Neural crest cell (in vitro differentiated cells): Measurements from ENCODE around the gene KPNA3. TPM values are rescaled to one million over a fixed set of nuclear protein-coding genes. Genes with fewer than 3 reads are reported as not detected.

ENCODE experiments used
- DNase-seq: peaks from one replicate; pipeline ENCODE4 v3.0.0; 2021; ENCODE audit warnings: low read depth, mixed read lengths, low spot score
- H3K27ac Mint-ChIP-seq: one replicate; pipeline ENCODE4 v1.8.0; 2021; ENCODE audit warnings: mild to moderate bottlenecking, mixed read lengths; ENCODE audit not compliant: unreplicated experiment
- H3K27me3 Mint-ChIP-seq: 2 replicates; pipeline ENCODE4 v1.8.0; 2021; ENCODE audit warnings: low read depth, mild to moderate bottlenecking, mixed read lengths
- H3K36me3 Mint-ChIP-seq: 2 replicates; pipeline ENCODE4 v1.8.0; 2021; ENCODE audit warnings: low read depth, mild to moderate bottlenecking, mixed read lengths
- H3K4me1 Mint-ChIP-seq: 2 replicates; pipeline ENCODE4 v1.8.0; 2021; ENCODE audit warnings: mixed read lengths
- H3K4me3 Mint-ChIP-seq: one replicate; pipeline ENCODE4 v1.8.0; 2021; ENCODE audit warnings: mild to moderate bottlenecking, mixed read lengths
- H3K9me3 Mint-ChIP-seq: 2 replicates; pipeline ENCODE4 v1.8.0; 2021; ENCODE audit warnings: mixed read lengths
- total RNA-seq: library from RNA; stranded (reverse); gene quantifications from 2 replicates; pipeline ENCODE4 v1.2.1, GENCODE V29; 2021
- TF ChIP-seq, protein P1 (sequence below): fragments of 200-600 bp; sonication (generic); conservative IDR thresholded peaks from 2 replicates; pipeline ENCODE4 v1.5.0; 2021; ENCODE audit warnings: antibody characterized with exemption, mild to moderate bottlenecking

The KPNA3 gene
- total RNA-seq, 1 donor from 2014 or later, result 53.7 TPM

DNA sequence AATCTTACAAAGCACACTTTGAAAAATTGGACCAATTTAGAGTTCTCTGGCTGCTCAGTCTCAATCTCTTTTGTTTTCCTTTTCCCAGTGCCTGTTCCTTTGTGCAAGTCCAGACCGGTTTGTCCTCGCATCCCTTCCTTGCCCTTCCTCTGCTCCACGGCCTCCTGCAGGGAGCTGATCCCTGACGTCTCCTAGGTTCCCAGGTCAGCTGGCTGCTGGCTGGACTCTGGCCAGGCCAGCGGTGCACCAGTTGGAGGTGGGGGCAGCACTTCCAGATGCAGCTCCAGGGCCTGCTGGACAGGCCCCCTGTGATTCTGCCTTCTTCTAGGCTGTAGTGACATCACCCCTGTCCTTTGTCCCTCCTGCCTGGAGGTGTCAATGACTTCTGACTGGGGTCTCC is 44.0 kb upstream of the KPNA3 start:
- Mint-ChIP-seq H3K27ac (peak overlapping the region; percentile 36), H3K4me3 (no peak overlapping the region), H3K4me1 (peaks cover 19% of the 10 kb centered on the region), H3K27me3 (no peaks in the 10 kb centered on the region), H3K36me3 (no peaks in the 10 kb centered on the region), H3K9me3 (no peaks in the 10 kb centered on the region)
- no peak for DNase-seq
- TF ChIP-seq, protein P1, sequence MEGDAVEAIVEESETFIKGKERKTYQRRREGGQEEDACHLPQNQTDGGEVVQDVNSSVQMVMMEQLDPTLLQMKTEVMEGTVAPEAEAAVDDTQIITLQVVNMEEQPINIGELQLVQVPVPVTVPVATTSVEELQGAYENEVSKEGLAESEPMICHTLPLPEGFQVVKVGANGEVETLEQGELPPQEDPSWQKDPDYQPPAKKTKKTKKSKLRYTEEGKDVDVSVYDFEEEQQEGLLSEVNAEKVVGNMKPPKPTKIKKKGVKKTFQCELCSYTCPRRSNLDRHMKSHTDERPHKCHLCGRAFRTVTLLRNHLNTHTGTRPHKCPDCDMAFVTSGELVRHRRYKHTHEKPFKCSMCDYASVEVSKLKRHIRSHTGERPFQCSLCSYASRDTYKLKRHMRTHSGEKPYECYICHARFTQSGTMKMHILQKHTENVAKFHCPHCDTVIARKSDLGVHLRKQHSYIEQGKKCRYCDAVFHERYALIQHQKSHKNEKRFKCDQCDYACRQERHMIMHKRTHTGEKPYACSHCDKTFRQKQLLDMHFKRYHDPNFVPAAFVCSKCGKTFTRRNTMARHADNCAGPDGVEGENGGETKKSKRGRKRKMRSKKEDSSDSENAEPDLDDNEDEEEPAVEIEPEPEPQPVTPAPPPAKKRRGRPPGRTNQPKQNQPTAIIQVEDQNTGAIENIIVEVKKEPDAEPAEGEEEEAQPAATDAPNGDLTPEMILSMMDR, result no peak

GRCh38 chr13:49833402-49833801 is 40.9 kb upstream of the KPNA3 start:
- peaks cover 4% of the 10 kb centered on the region for H3K9me3 Mint-ChIP-seq
- H3K27me3 Mint-ChIP-seq, result no peaks in the 10 kb centered on the region
- DNase-seq, result no peak
- no peak overlapping the region for H3K4me3 Mint-ChIP-seq
- peaks cover 8% of the 10 kb centered on the region for H3K4me1 Mint-ChIP-seq
- no peaks in the 10 kb centered on the region for H3K36me3 Mint-ChIP-seq
- no peak overlapping the region for H3K27ac Mint-ChIP-seq
- TF ChIP-seq, protein P1, result no peak

DNA sequence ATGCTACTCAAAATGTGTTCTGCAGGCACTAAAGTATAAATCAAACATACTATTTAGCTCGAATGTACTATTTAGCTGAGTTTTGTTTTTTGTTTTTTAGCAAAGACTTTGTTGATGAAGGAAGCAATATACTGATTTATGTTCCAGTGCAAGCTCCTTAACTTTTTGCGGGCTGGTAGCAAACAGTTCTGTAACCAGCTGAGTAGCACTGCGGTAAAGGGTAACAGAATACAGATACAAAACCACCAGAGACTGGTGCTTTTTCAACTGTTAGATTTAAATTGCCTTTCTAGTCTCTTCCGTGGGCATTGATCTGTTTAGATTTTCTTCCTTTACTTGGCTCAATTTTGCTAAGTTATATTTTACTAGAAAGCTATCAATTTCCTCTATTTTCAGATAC is 39.0 kb upstream of the KPNA3 start:
- no peak for DNase-seq
- Mint-ChIP-seq H3K27ac (no peak overlapping the region), H3K27me3 (no peaks in the 10 kb centered on the region), H3K36me3 (no peaks in the 10 kb centered on the region), H3K9me3 (peaks cover 4% of the 10 kb centered on the region), H3K4me1 (peaks cover 2% of the 10 kb centered on the region), H3K4me3 (no peak overlapping the region)
- TF ChIP-seq, protein P1, result no peak

GRCh38 chr13:49830721-49831120 is 38.2 kb upstream of the KPNA3 start:
- Mint-ChIP-seq H3K27me3 (no peaks in the 10 kb centered on the region), H3K36me3 (no peaks in the 10 kb centered on the region), H3K27ac (no peak overlapping the region), H3K4me3 (no peak overlapping the region), H3K4me1 (no peaks in the 10 kb centered on the region), H3K9me3 (peaks cover 4% of the 10 kb centered on the region)
- no peak for DNase-seq
- TF ChIP-seq, protein P1, result no peak

- Mint-ChIP-seq H3K4me3 (no peak overlapping the region), H3K4me1 (no peaks in the 10 kb centered on the region), H3K27ac (no peak overlapping the region), H3K9me3 (peaks cover 4% of the 10 kb centered on the region), H3K36me3 (no peaks in the 10 kb centered on the region), H3K27me3 (no peaks in the 10 kb centered on the region)
- DNase-seq, result no peak
- TF ChIP-seq, protein P1, result no peak
Measured at GRCh38 chr13:49829715-49830114, 37.2 kb upstream of the KPNA3 start.

- Mint-ChIP-seq H3K36me3 (no peaks in the 10 kb centered on the region), H3K27ac (no peak overlapping the region), H3K27me3 (no peaks in the 10 kb centered on the region), H3K4me1 (no peaks in the 10 kb centered on the region), H3K9me3 (peaks cover 4% of the 10 kb centered on the region), H3K4me3 (no peak overlapping the region)
- TF ChIP-seq, protein P1, result no peak
- no peak for DNase-seq
Measured at GRCh38 chr13:49828453-49828852, 36.0 kb upstream of the KPNA3 start.
